Activated CD4-positive, CD25-positive, alpha-beta regulatory T cell (primary cell): ENCODE data around the gene ISYNA1.

ENCODE experiments used
- DNase-seq, 4 experiments: peaks; one replicate each; lab custom pipeline; 2025; lab: John Stamatoyannopoulos, UW

ISYNA1 gene

GRCh38 chr19:18437491-18438330 lies at the start of gene ISYNA1:
Gene ISYNA1 (minus strand): TSS chr19:18438133. CDS start chr19:18437979, 154 bp downstream.
- peak in 2 of 4 experiments; percentile 27 to 32 for DNase-seq

- DNase-seq = no peak
Observed at GRCh38 chr19:18486746-18487145, 48.8 kb upstream of the ISYNA1 start.

GRCh38 chr19:18484992-18485391 lies 47.1 kb upstream of the ISYNA1 start:
- no peak for DNase-seq

- DNase-seq = no peak
Observed at GRCh38 chr19:18483119-18483890, 45.4 kb upstream of the ISYNA1 start.

GRCh38 chr19:18481505-18482222 lies 43.7 kb upstream of the ISYNA1 start:
- DNase-seq = no peak

GRCh38 chr19:18480006-18480691 lies 42.2 kb upstream of the ISYNA1 start:
- no peak for DNase-seq

GRCh38 chr19:18478545-18479311 lies 40.8 kb upstream of the ISYNA1 start:
- peak in 2 of 4 experiments; percentile 10 to 22 for DNase-seq

- DNase-seq = no peak
Observed at GRCh38 chr19:18477974-18478373, 40.0 kb upstream of the ISYNA1 start.

- DNase-seq = no peak
Observed at GRCh38 chr19:18477042-18477779, 39.3 kb upstream of the ISYNA1 start.

- DNase-seq = no peak
Observed at GRCh38 chr19:18476507-18477041, 38.6 kb upstream of the ISYNA1 start.

GRCh38 chr19:18475762-18476331 lies 37.9 kb upstream of the ISYNA1 start:
- no peak for DNase-seq

GRCh38 chr19:18475004-18475453 lies 37.1 kb upstream of the ISYNA1 start:
- DNase-seq = no peak

GRCh38 chr19:18474366-18474887 lies 36.5 kb upstream of the ISYNA1 start:
- no peak for DNase-seq

GRCh38 chr19:18473706-18474087 lies 35.8 kb upstream of the ISYNA1 start:
- no peak for DNase-seq

GRCh38 chr19:18473003-18473705 lies 35.2 kb upstream of the ISYNA1 start:
- no peak for DNase-seq

GRCh38 chr19:18470787-18471186 lies 32.9 kb upstream of the ISYNA1 start:
- DNase-seq = no peak

GRCh38 chr19:18469069-18469846 lies 31.3 kb upstream of the ISYNA1 start:
- peak; percentile 26 to 43 (median 36) for DNase-seq

- DNase-seq = no peak
Observed at GRCh38 chr19:18468517-18468916, 30.6 kb upstream of the ISYNA1 start.
